Adrenal gland (tissue), 12 donors: ENCODE measurements around the gene NOC2L. TPM values are rescaled to one million over a fixed set of nuclear protein-coding genes. Genes with fewer than 3 reads are reported as not detected.

Experiments
- DNase-seq, 7 donors: peaks; one replicate each; pipeline ENCODE4 v3.0.0-alpha.2; 2019 to 2020
- H3K27ac ChIP-seq, 5 donors: fragments of 200-600 bp; sonication (generic) in 4 of 5; 1 replicate in 3 of 5; 2 replicates in 2 of 5; pipeline versions ENCODE4 v1.5.1 to v1.8.0; 2016 to 2020; ENCODE audit warnings: mild to moderate bottlenecking in 1 of 5
- H3K27me3 ChIP-seq: fragments of 200-600 bp; 2 replicates; pipeline ENCODE4 v1.8.0; 2021
- H3K36me3 ChIP-seq, 2 donors: fragments of 200-600 bp; replicated peaks in 1 of 2; 1 replicate in 1 of 2; 2 replicates in 1 of 2; pipeline versions ENCODE4 v1.5.1 to v1.8.0; 2018 to 2022
- H3K4me1 ChIP-seq, 2 donors: fragments of 200-600 bp; replicated peaks in 1 of 2; 1 replicate in 1 of 2; 2 replicates in 1 of 2; pipeline versions ENCODE4 v1.5.1 to v1.8.0; 2018 to 2021
- H3K4me3 ChIP-seq, 4 donors: fragments of 200-600 bp; sonication (generic) in 3 of 4; one replicate each; pipeline ENCODE4 v1.5.1; 2016 to 2018
- H3K9me3 ChIP-seq, 3 donors: fragments of 200-600 bp; sonication (generic) in 1 of 3; replicated peaks in 1 of 3; 1 replicate in 2 of 3; 2 replicates in 1 of 3; pipeline versions ENCODE4 v1.5.1 to v1.8.0; 2016 to 2021
- POLR2A ChIP-seq, 2 donors: fragments of 450-650 bp; IDR thresholded peaks; one replicate each; pipeline ENCODE4 v1.6.1; 2017; ENCODE audit warnings: antibody characterized with exemption in 2 of 2, mild to moderate bottlenecking in 2 of 2, moderate library complexity in 1 of 2
- WGBS, 4 donors: extraction: QIAGEN DNeasy Blood & Tissue Kit in 2 of 4; methylation state at CpG; one replicate each; pipeline versions ENCODE4 v1.1.5 to v1.1.7; 2013 to 2017; 5-methylcytosine and 5-hydroxymethylcytosine counted together
- intact Hi-C, 2 donors: fragments of 100-400 bp; cut with DNase I; formaldehyde crosslinking; loops; one replicate each; pipeline versions ENCODE4 v1.14.1 to v1.15.0; 2022 to 2023
- polyA plus RNA-seq, 3 donors: library from polyadenylated mRNA; stranded (reverse); fragments of 200-250 nt in 2 of 3; fragments of 350-450 nt in 1 of 3; fragmentation: Illumina TruSeq in 1 of 3; extraction: RNeasy Lipid Tissue Mini Kit (QIAGEN cat#74804) in 1 of 3; gene quantifications; one replicate each; pipeline ENCODE4 v1.2.3, GENCODE V29; 2013 to 2014
- total RNA-seq, 9 donors: library from RNA; depleted of rRNA in 4 of 9; stranded (reverse); fragments of >200 nt in 4 of 9; fragments of 120-200 nt in 1 of 9; fragmentation: NEBNext Ultra II Directional in 1 of 9; extraction: Animal tissue kit (Norgen Biotek cat#: 25700) in 1 of 9; gene quantifications; one replicate each; pipeline versions ENCODE4 v1.1.0 to v1.2.4, GENCODE V29; 2013 to 2023
- TF ChIP-seq, protein P1 (sequence below), 6 experiments: fragments of 450-650 bp in 4 of 6; fragments of 200-600 bp in 2 of 6; sonication (generic) in 1 of 6; IDR thresholded peaks; 1 replicate in 5 of 6; 2 replicates in 1 of 6; pipeline versions ENCODE4 v1.5.1 to v1.8.0; 2016 to 2021; ENCODE audit warnings: antibody characterized with exemption in 6 of 6, mild to moderate bottlenecking in 2 of 6, moderate library complexity in 1 of 6
- donor health status: healthy with polysubstance abuse.
- donor health status: Bipolar disorder and iron deficiency.
- donor health status: DM: yes; HTN: yes; CAD: no.
- donor health status: DM: no; HTN: no; CAD: no.
- donor health status: DM: no; HTN: no; CAD: no.
- donor health status: DM: yes; HTN: yes; CAD: no.

Gene NOC2L
- total and polyA plus RNA-seq, 12 donors, result 22.4 to 97.7 (median 43.6) TPM

DNA sequence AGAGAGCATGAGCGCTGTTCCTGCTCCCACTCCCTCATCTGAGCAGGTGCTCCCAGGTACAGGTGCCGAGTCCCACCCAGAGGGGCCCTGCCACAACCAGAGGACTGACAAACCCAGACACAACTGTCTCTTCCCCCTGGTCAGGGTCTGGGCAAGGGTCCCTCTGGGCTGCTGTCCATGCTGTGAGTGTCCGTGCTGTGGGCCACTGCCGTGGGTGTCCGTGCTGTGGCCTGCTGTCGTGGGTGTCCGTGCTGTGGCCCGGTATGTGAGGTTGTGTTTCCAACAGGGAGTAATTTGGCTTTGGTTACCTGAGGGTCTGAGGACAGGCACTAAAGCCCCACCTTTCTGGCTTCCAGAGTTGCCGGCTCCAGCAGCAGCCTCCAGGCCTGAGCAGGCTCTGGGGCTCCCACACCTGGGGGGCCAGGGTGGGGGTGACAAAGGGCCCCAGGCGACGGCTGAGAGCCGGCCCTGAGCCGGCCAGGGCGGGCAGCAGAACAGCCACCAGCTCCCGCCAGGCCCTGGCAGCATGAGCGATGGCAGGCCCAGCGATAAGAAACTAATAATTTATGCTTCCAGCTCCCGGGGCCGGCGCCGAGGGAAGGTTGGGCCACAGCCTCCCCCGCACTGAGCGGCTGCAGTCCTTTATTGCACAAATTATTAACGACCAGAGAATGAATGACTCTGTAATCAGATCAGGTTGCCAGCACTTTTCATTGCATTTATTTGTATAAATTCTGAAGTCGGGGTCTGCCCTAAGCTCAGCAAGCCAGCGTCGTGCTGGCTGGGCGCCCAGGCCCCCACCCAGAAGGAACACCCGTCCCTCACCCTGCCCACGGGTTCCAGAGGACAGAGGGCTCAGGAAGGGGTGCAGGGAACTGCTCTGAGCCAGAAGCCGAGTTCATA lies 42.6 kb downstream of the NOC2L start:
- intact Hi-C loops, result no loop called here
- H3K27me3 ChIP-seq, result peaks cover 65% of the 10 kb centered on the region
- H3K9me3 ChIP-seq, result no peaks in the 10 kb centered on the region
- TF ChIP-seq, protein P1, sequence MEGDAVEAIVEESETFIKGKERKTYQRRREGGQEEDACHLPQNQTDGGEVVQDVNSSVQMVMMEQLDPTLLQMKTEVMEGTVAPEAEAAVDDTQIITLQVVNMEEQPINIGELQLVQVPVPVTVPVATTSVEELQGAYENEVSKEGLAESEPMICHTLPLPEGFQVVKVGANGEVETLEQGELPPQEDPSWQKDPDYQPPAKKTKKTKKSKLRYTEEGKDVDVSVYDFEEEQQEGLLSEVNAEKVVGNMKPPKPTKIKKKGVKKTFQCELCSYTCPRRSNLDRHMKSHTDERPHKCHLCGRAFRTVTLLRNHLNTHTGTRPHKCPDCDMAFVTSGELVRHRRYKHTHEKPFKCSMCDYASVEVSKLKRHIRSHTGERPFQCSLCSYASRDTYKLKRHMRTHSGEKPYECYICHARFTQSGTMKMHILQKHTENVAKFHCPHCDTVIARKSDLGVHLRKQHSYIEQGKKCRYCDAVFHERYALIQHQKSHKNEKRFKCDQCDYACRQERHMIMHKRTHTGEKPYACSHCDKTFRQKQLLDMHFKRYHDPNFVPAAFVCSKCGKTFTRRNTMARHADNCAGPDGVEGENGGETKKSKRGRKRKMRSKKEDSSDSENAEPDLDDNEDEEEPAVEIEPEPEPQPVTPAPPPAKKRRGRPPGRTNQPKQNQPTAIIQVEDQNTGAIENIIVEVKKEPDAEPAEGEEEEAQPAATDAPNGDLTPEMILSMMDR (IDR thresholded peaks at IDR 0.05), result no peak
- TF ChIP-seq POLR2A (IDR thresholded peaks at IDR 0.05), result no peak
- H3K4me1 ChIP-seq, result peaks cover 12 to 33% of the 10 kb centered on the region in 2 donors
- H3K36me3 ChIP-seq, result no peaks in the 10 kb centered on the region
- no peak overlapping the region for H3K4me3 ChIP-seq
- WGBS, 4 donors, result 5 to 23% (median 15%) methylated on average over 9 to 31 of the region's 31 CpGs
- peak overlapping the region in 1 of 5 donors; percentile 17 for H3K27ac ChIP-seq
- DNase-seq, result peak in 6 of 7 donors; percentile 53 to 79 (median 68)

DNA sequence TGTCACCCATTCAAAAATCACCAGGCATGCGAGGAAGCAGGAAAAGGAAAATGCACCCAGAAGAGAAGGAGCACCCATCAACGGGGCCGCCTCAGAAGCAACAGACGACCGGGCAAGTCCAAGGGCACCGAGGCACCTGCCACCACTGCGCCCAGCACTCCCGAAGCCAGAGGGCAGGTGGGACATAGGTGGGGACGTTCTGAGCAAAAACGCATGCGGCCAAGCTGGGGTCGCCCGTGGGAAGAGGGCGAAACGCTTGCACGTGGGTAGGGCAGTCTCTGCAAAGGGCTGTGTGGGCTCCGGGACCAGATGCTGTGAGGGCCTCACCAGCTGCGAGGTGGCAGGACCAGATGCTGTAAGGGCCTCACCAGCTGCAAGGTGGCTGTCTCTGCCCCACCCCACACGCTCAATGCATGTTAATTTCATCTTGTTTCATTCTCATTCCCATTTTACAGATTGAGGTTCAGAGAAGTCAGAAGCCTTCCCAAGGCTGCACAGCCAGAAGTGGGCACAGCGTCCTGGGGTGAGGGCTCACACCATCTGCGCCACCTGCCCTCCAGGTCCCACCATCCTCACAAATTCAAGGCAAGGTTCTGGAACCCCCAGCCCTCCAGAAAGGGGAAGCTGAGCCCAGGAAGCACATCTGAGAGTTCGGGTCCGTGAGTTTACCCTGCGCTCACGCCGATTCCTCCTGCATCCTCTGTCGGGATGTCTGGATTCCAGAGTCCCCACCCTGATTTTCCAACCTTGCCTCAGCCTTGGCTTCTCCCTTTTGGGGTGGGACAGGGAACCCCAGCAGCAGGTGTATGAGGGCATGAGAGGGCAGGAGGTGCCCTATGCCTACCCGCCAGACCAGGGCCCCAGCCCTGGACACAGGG lies 43.5 kb downstream of the NOC2L start:
- DNase-seq, result peak in 3 of 7 donors; percentile 6 to 46 (median 10)

DNA sequence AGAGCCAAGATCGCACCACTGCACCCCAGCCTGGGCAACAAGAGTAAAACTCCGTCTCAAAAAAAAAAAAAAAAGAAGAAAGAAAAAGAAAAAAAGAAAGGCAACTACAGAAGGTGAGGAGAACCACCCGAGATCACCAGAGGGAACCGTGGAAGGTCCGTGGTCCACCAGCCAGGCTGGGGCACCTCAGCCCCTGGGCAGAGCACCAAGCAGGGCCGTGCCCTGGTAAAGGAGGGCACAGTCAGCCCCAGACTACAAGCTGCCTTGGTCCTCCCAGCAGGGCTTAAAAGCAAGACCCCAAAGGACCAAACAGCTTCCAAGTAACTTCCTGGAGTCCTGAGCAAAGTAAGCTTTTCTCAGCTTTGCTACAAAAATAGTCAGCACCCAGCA lies 44.2 kb downstream of the NOC2L start:
- DNase-seq, result peak in 1 of 7 donors; percentile 8
- Histone ChIP-seq H3K36me3 (no peaks in the 10 kb centered on the region), H3K9me3 (no peaks in the 10 kb centered on the region), H3K4me1 (peaks cover 12 to 29% of the 10 kb centered on the region in 2 donors), H3K27ac (no peak overlapping the region), H3K4me3 (no peak overlapping the region), H3K27me3 (peaks cover 67% of the 10 kb centered on the region)
- intact Hi-C loops, result no loop called here
- 69 to 79% (median 72%) methylated on average over 5 to 6 of the region's 6 CpGs for WGBS, 4 donors
- TF ChIP-seq, protein P1 (IDR thresholded peaks at IDR 0.05), result no peak
- no peak for TF ChIP-seq POLR2A (IDR thresholded peaks at IDR 0.05)

More for the DNA sequence above, 43.5 kb downstream of the NOC2L start:
- WGBS, 4 donors, result 74 to 81% (median 75%) methylated on average over 21 to 28 of the region's 28 CpGs
- Histone ChIP-seq H3K36me3 (no peaks in the 10 kb centered on the region), H3K9me3 (no peaks in the 10 kb centered on the region), H3K27me3 (peaks cover 66% of the 10 kb centered on the region), H3K4me3 (no peak overlapping the region), H3K4me1 (peaks cover 12 to 33% of the 10 kb centered on the region in 2 donors), H3K27ac (no peak overlapping the region)
- TF ChIP-seq, protein P1 (IDR thresholded peaks at IDR 0.05), result no peak
- no peak for TF ChIP-seq POLR2A (IDR thresholded peaks at IDR 0.05)
- intact Hi-C loops, result no loop called here
